Measurements from ENCODE around the gene SUCNR1.
"Not testable (repeated sequence)": the region's sequence is repeated elsewhere in the genome, so short reads cannot be mapped to it uniquely, and the experiment has no call there.

The SUCNR1 gene

GRCh38 chr3:151867666-151868065, 5.8 kb upstream of the SUCNR1 start:
- no peak for ATAC-seq
- TF ChIP-seq ZNF565 (CRISPR knock-in tag; conservative IDR thresholded peaks at IDR 0.05; ENCODE audit: low read depth), result no peak
- no peak for TF ChIP-seq PATZ1 (CRISPR knock-in tag; IDR thresholded peaks at IDR 0.05; ENCODE audit: borderline replicate concordance)
- no peak for TF ChIP-seq BACH2 (CRISPR knock-in tag; IDR thresholded peaks at IDR 0.05; ENCODE audit: borderline replicate concordance)

GRCh38 chr3:151869181-151869580, 4.3 kb upstream of the SUCNR1 start:
- ATAC-seq, result no peak

GRCh38 chr3:151871639-151872468, 1.6 kb upstream of the SUCNR1 start:
- ATAC-seq, result peak; percentile 72
- TF ChIP-seq TCF4 (CRISPR knock-in tag; IDR thresholded peaks at IDR 0.05; ENCODE audit: borderline replicate concordance) (no peak), OSR1 (CRISPR knock-in tag; IDR thresholded peaks at IDR 0.05) (no peak), GLIS3 (CRISPR knock-in tag; IDR thresholded peaks at IDR 0.05) (no peak)

More at GRCh38 chr3:151869181-151869580, 4.3 kb upstream of the SUCNR1 start:
- TF ChIP-seq GLIS3 (CRISPR knock-in tag; IDR thresholded peaks at IDR 0.05) (no peak), ZFP30 (CRISPR knock-in tag; IDR thresholded peaks at IDR 0.05) (no peak), POU6F1 (CRISPR knock-in tag; IDR thresholded peaks at IDR 0.05; ENCODE audit: borderline replicate concordance, low read depth) (no peak), BACH2 (CRISPR knock-in tag; IDR thresholded peaks at IDR 0.05; ENCODE audit: borderline replicate concordance) (no peak), PATZ1 (CRISPR knock-in tag; IDR thresholded peaks at IDR 0.05; ENCODE audit: borderline replicate concordance) (no peak)

GRCh38 chr3:151874079-151874478, 636 bp downstream of the SUCNR1 start:
- ATAC-seq, result not testable (repeated sequence)

GRCh38 chr3:151875759-151876158, 2.3 kb downstream of the SUCNR1 start:
- TF ChIP-seq SNAI2 (CRISPR knock-in tag; IDR thresholded peaks at IDR 0.05), result no peak
- TF ChIP-seq ARNTL (CRISPR knock-in tag; IDR thresholded peaks at IDR 0.05; ENCODE audit: borderline replicate concordance, low read depth), result no peak
- TF ChIP-seq ESRRG (CRISPR knock-in tag; IDR thresholded peaks at IDR 0.05), result no peak
- no peak for TF ChIP-seq ZNF565 (CRISPR knock-in tag; conservative IDR thresholded peaks at IDR 0.05; ENCODE audit: low read depth)
- no peak for TF ChIP-seq ZC3H10 (CRISPR knock-in tag; IDR thresholded peaks at IDR 0.05)
- no peak for TF ChIP-seq GLIS3 (CRISPR knock-in tag; IDR thresholded peaks at IDR 0.05)
- no peak for TF ChIP-seq PATZ1 (CRISPR knock-in tag; IDR thresholded peaks at IDR 0.05; ENCODE audit: borderline replicate concordance)
- no peak for TF ChIP-seq RARB (CRISPR knock-in tag; IDR thresholded peaks at IDR 0.05)
- TF ChIP-seq BACH2 (CRISPR knock-in tag; IDR thresholded peaks at IDR 0.05; ENCODE audit: borderline replicate concordance), result no peak
- TF ChIP-seq PPARA (CRISPR knock-in tag; IDR thresholded peaks at IDR 0.05; ENCODE audit: borderline replicate concordance), result no peak
- no peak for TF ChIP-seq OSR1 (CRISPR knock-in tag; IDR thresholded peaks at IDR 0.05)
- no peak for TF ChIP-seq ISL1 (CRISPR knock-in tag; IDR thresholded peaks at IDR 0.05)
- TF ChIP-seq TCF4 (CRISPR knock-in tag; IDR thresholded peaks at IDR 0.05; ENCODE audit: borderline replicate concordance), result no peak
- TF ChIP-seq CSDC2 (CRISPR knock-in tag; IDR thresholded peaks at IDR 0.05), result no peak
- no peak for TF ChIP-seq ZFP30 (CRISPR knock-in tag; IDR thresholded peaks at IDR 0.05)
- no peak for TF ChIP-seq CSRNP3 (CRISPR knock-in tag; IDR thresholded peaks at IDR 0.05)
- no peak for TF ChIP-seq POU6F1 (CRISPR knock-in tag; IDR thresholded peaks at IDR 0.05; ENCODE audit: borderline replicate concordance, low read depth)
- TF ChIP-seq ZNF8 (CRISPR knock-in tag; IDR thresholded peaks at IDR 0.05), result no peak
- no peak for TF ChIP-seq TOX (CRISPR knock-in tag; IDR thresholded peaks at IDR 0.05; ENCODE audit: borderline replicate concordance)
- no peak for ATAC-seq
